WTC11 (cell line): ENCODE results near the gene MRPL11. TPM values are rescaled to one million over a fixed set of nuclear protein-coding genes. Genes with fewer than 3 reads are reported as not detected.

Experiments used
- ATAC-seq: fragments of 200-7000 bp; cut with Tn5 transposase; 2 replicates; pipeline ENCODE4 v1.10.0; 2021; ENCODE audit warnings: mild to moderate bottlenecking, moderate library complexity
- CTCF ChIA-PET: fragments of 300-600 bp; sonication (Branson Sonifier 250); formaldehyde crosslinking; loops from one replicate; lab custom pipeline; 2021; ENCODE audit warnings: antibody characterized with exemption; lab: Charles Lee
- POLR2A ChIA-PET: fragments of 350-600 bp; sonication (Branson Sonifier 250); formaldehyde crosslinking; loops from one replicate; lab custom pipeline; 2021; ENCODE audit warnings: antibody characterized with exemption; lab: Charles Lee
- DNase-seq: peaks from one replicate; pipeline ENCODE4 v3.0.0; 2021; ENCODE audit warnings: low spot score
- H3K27ac Mint-ChIP-seq: 2 replicates; pipeline ENCODE4 v1.8.0; 2021; ENCODE audit warnings: mixed read lengths
- H3K27me3 Mint-ChIP-seq: 2 replicates; pipeline ENCODE4 v1.8.0; 2021; ENCODE audit warnings: low read depth, mild to moderate bottlenecking, moderate library complexity, mixed read lengths
- H3K36me3 Mint-ChIP-seq: 2 replicates; pipeline ENCODE4 v1.8.0; 2021; ENCODE audit warnings: mixed read lengths
- H3K4me1 Mint-ChIP-seq: 2 replicates; pipeline ENCODE4 v1.8.0; 2022; ENCODE audit warnings: mixed read lengths
- H3K4me3 Mint-ChIP-seq: 2 replicates; pipeline ENCODE4 v1.8.0; 2021; ENCODE audit warnings: mild to moderate bottlenecking, moderate library complexity, mixed read lengths
- H3K9me3 Mint-ChIP-seq: 2 replicates; pipeline ENCODE4 v1.8.0; 2021; ENCODE audit warnings: mixed read lengths
- ARID4B ChIP-seq: sonication (generic); formaldehyde crosslinking; IDR thresholded peaks from 2 replicates; pipeline ENCODE4 v1.8.0; 2023; ENCODE audit warnings: missing genetic modification reagents, mild to moderate bottlenecking, borderline replicate concordance
- ATF2 ChIP-seq: sonication (generic); formaldehyde crosslinking; IDR thresholded peaks from 2 replicates; pipeline ENCODE4 v1.8.1; 2022; ENCODE audit warnings: low read depth, missing genetic modification reagents, borderline replicate concordance
- EMX1 ChIP-seq: fragments of 250-450 bp; sonication (Bioruptor Pico); IDR thresholded peaks from 2 replicates; pipeline ENCODE4 v1.8.0; 2021; ENCODE audit warnings: mild to moderate bottlenecking
- ETV6 ChIP-seq: sonication (generic); formaldehyde crosslinking; IDR thresholded peaks from 2 replicates; pipeline ENCODE4 v1.8.1; 2022; ENCODE audit warnings: mild to moderate bottlenecking, missing genetic modification reagents
- GABPB1 ChIP-seq: sonication (generic); formaldehyde crosslinking; IDR thresholded peaks from 2 replicates; pipeline ENCODE4 v1.8.1; 2023; ENCODE audit warnings: mild to moderate bottlenecking, missing genetic modification reagents
- HMGA2 ChIP-seq: fragments of 250-450 bp; sonication (Bioruptor Pico); IDR thresholded peaks from 2 replicates; pipeline ENCODE4 v1.4.0; 2021; ENCODE audit warnings: mild to moderate bottlenecking, moderate library complexity
- MLX ChIP-seq: sonication (generic); formaldehyde crosslinking; IDR thresholded peaks from 2 replicates; pipeline ENCODE4 v1.8.1; 2023; ENCODE audit warnings: mild to moderate bottlenecking, missing genetic modification reagents, moderate library complexity
- NFYB ChIP-seq: sonication (generic); formaldehyde crosslinking; conservative IDR thresholded peaks from 2 replicates; pipeline ENCODE4 v1.8.0; 2022; ENCODE audit warnings: low read depth, missing genetic modification reagents
- NR1H2 ChIP-seq: sonication (generic); formaldehyde crosslinking; IDR thresholded peaks from 2 replicates; pipeline ENCODE4 v1.9.0; 2021; ENCODE audit warnings: mild to moderate bottlenecking, moderate library complexity, missing genetic modification reagents
- NR3C1 ChIP-seq: sonication (generic); formaldehyde crosslinking; conservative IDR thresholded peaks from 2 replicates; pipeline ENCODE4 v1.8.1; 2023; ENCODE audit warnings: low read depth, mild to moderate bottlenecking, missing genetic modification reagents
- SOX15 ChIP-seq: fragments of 250-450 bp; sonication (Bioruptor Pico); IDR thresholded peaks from 2 replicates; pipeline ENCODE4 v1.9.0; 2021; ENCODE audit warnings: mild to moderate bottlenecking
- SP1 ChIP-seq: sonication (generic); formaldehyde crosslinking; conservative IDR thresholded peaks from 2 replicates; pipeline ENCODE4 v1.8.1; 2022; ENCODE audit warnings: missing genetic modification reagents
- TCF7 ChIP-seq: sonication (generic); formaldehyde crosslinking; IDR thresholded peaks from 2 replicates; pipeline ENCODE4 v1.8.0; 2022; ENCODE audit warnings: mild to moderate bottlenecking, low read depth, missing genetic modification reagents, moderate library complexity
- ZMAT4 ChIP-seq: fragments of 250-450 bp; sonication (Bioruptor Pico); IDR thresholded peaks from 2 replicates; pipeline ENCODE4 v1.9.0; 2021; ENCODE audit warnings: mild to moderate bottlenecking
- ZNF671 ChIP-seq: fragments of 250-450 bp; sonication (Bioruptor Pico); IDR thresholded peaks from 2 replicates; pipeline ENCODE4 v1.8.0; 2021; ENCODE audit warnings: mild to moderate bottlenecking
- total RNA-seq: library from RNA; stranded (reverse); gene quantifications from 3 replicates; pipeline ENCODE4 v1.2.3, GENCODE V29; 2021
- TF ChIP-seq, protein P1 (sequence below): sonication (generic); formaldehyde crosslinking; IDR thresholded peaks from 2 replicates; pipeline ENCODE4 v1.8.1; 2023; ENCODE audit warnings: mild to moderate bottlenecking, missing genetic modification reagents, moderate library complexity
- TF ChIP-seq, protein P2 (sequence below): sonication (generic); formaldehyde crosslinking; IDR thresholded peaks from 2 replicates; pipeline ENCODE4 v1.8.0; 2022; ENCODE audit warnings: mild to moderate bottlenecking, missing genetic modification reagents

Gene MRPL11
- total RNA-seq, 1 experiment from 2014 or later: 137 TPM

- CTCF ChIA-PET: interaction anchor here (0.9 to 1.2 kb wide), 2 partner anchors 19 to 22 kb away, joined by 3 read pairs; partner anchors contain the start of genes DPP3 and MRPL11
- Mint-ChIP-seq H3K36me3 (peaks cover 12% of the 10 kb centered on the region), H3K27ac (no peak overlapping the region), H3K4me1 (peaks cover 6% of the 10 kb centered on the region), H3K4me3 (no peak overlapping the region), H3K9me3 (peaks cover 14% of the 10 kb centered on the region), H3K27me3 (no peaks in the 10 kb centered on the region; the same call in 1 of the 2 replicates)
- TF ChIP-seq SP1 (no peak), ETV6 (CRISPR knock-in tag) (no peak), GABPB1 (CRISPR knock-in tag) (peak; percentile 80)
- ATAC-seq (no peak), DNase-seq (no peak)
- POLR2A ChIA-PET: interaction anchor here (0.6 to 0.7 kb wide), 2 partner anchors 12 to 19 kb away, joined by 3 to 7 read pairs; partner anchors contain the start of gene MRPL11
These were observed 19.2 kb upstream of the MRPL11 start for GRCh38 chr11:66457826-66458225.

- no peak for ATAC-seq
- POLR2A ChIA-PET: interaction anchor here (0.6 kb wide), 1 partner anchor 183 kb away, joined by 4 read pairs; no protein-coding TSS in a partner anchor
- DNase-seq: no peak
- Mint-ChIP-seq H3K27ac (no peak overlapping the region), H3K27me3 (peaks cover 8% of the 10 kb centered on the region), H3K36me3 (no peaks in the 10 kb centered on the region; the same call in 1 of the 2 replicates), H3K4me1 (peaks cover 3% of the 10 kb centered on the region; the same call in 1 of the 2 replicates), H3K4me3 (no peak overlapping the region), H3K9me3 (peaks cover 10% of the 10 kb centered on the region)
- no peak for TF ChIP-seq TCF7 (CRISPR knock-in tag)
- TF ChIP-seq, protein P1, sequence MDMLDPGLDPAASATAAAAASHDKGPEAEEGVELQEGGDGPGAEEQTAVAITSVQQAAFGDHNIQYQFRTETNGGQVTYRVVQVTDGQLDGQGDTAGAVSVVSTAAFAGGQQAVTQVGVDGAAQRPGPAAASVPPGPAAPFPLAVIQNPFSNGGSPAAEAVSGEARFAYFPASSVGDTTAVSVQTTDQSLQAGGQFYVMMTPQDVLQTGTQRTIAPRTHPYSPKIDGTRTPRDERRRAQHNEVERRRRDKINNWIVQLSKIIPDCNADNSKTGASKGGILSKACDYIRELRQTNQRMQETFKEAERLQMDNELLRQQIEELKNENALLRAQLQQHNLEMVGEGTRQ (CRISPR knock-in tag): no peak
- TF ChIP-seq ZMAT4 (CRISPR knock-in tag): no peak
- TF ChIP-seq EMX1 (CRISPR knock-in tag): no peak
- TF ChIP-seq ARID4B: no peak
- no peak for TF ChIP-seq MLX
- TF ChIP-seq SP1: no peak
- TF ChIP-seq HMGA2: no peak
- TF ChIP-seq ATF2 (CRISPR knock-in tag): no peak
- no peak for TF ChIP-seq ETV6 (CRISPR knock-in tag)
- CTCF ChIA-PET: interaction anchor here (0.8 to 1.4 kb wide), 4 partner anchors 10 to 66 kb away, joined by 4 to 7 read pairs (median 5); partner anchors contain the start of genes DPP3 and PELI3
These were observed 16.2 kb upstream of the MRPL11 start for GRCh38 chr11:66454828-66455227.

DNA sequence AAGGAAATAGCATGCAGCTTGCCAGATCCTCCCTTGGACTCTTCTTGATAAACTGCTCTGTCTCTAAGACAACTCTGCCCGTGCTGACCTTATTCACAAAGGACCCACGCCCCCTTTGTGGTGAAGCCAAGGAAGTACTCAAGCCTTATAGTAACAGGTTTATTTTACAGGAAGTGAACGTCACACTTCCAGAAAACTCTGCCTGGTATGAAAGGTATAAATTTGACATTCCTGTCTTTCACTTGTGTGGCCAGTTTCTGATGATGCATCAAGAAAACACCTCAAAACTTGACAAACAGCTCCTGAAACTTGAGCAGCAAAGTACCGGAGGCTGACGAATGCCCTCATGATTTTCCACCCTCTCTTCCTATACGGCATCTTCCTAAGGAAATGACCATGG is 15.6 kb upstream of the MRPL11 start:
- Mint-ChIP-seq H3K27me3 (peaks cover 8% of the 10 kb centered on the region), H3K36me3 (no peaks in the 10 kb centered on the region; the same call in 1 of the 2 replicates), H3K4me1 (peaks cover 6% of the 10 kb centered on the region), H3K4me3 (no peak overlapping the region), H3K9me3 (peaks cover 10% of the 10 kb centered on the region), H3K27ac (no peak overlapping the region)
- CTCF ChIA-PET: interaction anchor here (1.2 kb wide), 1 partner anchor 26 kb away, joined by 6 read pairs; the partner anchor contains the start of gene DPP3
- no peak for ATAC-seq
- no peak for TF ChIP-seq ZNF671
- TF ChIP-seq NFYB (CRISPR knock-in tag): no peak
- TF ChIP-seq ZMAT4 (CRISPR knock-in tag): no peak
- no peak for TF ChIP-seq NR3C1 (CRISPR knock-in tag)
- TF ChIP-seq, protein P2, sequence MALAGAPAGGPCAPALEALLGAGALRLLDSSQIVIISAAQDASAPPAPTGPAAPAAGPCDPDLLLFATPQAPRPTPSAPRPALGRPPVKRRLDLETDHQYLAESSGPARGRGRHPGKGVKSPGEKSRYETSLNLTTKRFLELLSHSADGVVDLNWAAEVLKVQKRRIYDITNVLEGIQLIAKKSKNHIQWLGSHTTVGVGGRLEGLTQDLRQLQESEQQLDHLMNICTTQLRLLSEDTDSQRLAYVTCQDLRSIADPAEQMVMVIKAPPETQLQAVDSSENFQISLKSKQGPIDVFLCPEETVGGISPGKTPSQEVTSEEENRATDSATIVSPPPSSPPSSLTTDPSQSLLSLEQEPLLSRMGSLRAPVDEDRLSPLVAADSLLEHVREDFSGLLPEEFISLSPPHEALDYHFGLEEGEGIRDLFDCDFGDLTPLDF: no peak
- TF ChIP-seq ARID4B: no peak
- no peak for TF ChIP-seq NR1H2 (CRISPR knock-in tag)
- no peak for TF ChIP-seq SOX15 (CRISPR knock-in tag)
- DNase-seq: no peak
- POLR2A ChIA-PET: interaction anchor here (1.0 kb wide), 1 partner anchor 15 kb away, joined by 4 read pairs; the partner anchor contains the start of gene MRPL11
